Measurements from ENCODE around the gene CBX4. TPM values are rescaled to one million over a fixed set of nuclear protein-coding genes. Genes with fewer than 3 reads are reported as not detected.

The CBX4 gene
- total and polyA plus RNA-seq, 2 of the 13 experiments (the other 11 are each of a cell fraction or from before 2014, with no cell fraction given): 25.8 to 50.8 TPM

- TF ChIP-seq ZHX2 (IDR thresholded peaks at IDR 0.05; ENCODE audit: low read depth) (0 out of 2 replicates have a peak, but pooled peaks have one; percentile 15), ZHX2 (CRISPR knock-in tag; IDR thresholded peaks at IDR 0.05; ENCODE audit: borderline replicate concordance) (0 out of 2 replicates have a peak, but pooled peaks have one; percentile 12), ZNF10 (CRISPR knock-in tag; IDR thresholded peaks at IDR 0.05; ENCODE audit: borderline replicate concordance, low read depth) (no peak), MTF2 (CRISPR knock-in tag; IDR thresholded peaks at IDR 0.05; ENCODE audit: borderline replicate concordance) (peak; percentile 28; the same call in 1 of the 2 replicates), ZNF83 (CRISPR knock-in tag; IDR thresholded peaks at IDR 0.05; ENCODE audit: borderline replicate concordance) (peak; percentile 19; the same call in 1 of the 2 replicates), MYPOP (CRISPR knock-in tag; IDR thresholded peaks at IDR 0.05) (peak; percentile 88; the same call in 1 of the 2 replicates), ZFP36L2 (CRISPR knock-in tag; IDR thresholded peaks at IDR 0.05) (no peak), ZNF574 (CRISPR knock-in tag; IDR thresholded peaks at IDR 0.05) (peak; percentile 80), ZNF18 (CRISPR knock-in tag; IDR thresholded peaks at IDR 0.05; ENCODE audit: insufficient replicate concordance) (peak; percentile 68), ZBTB7B (CRISPR knock-in tag; IDR thresholded peaks at IDR 0.05) (peak; percentile 97), PHF8 (CRISPR knock-in tag; IDR thresholded peaks at IDR 0.05) (peak; percentile 62), XRCC5 (optimal IDR thresholded peaks at IDR 0.05; ENCODE audit: low read length) (peak; percentile 91), ZBTB26 (CRISPR knock-in tag; IDR thresholded peaks at IDR 0.05; ENCODE audit: borderline replicate concordance) (0 out of 2 replicates have a peak, but pooled peaks have one; percentile 75)
Measured at GRCh38 chr17:79839356-79840268, at the start of gene CBX4 (continued).
